ENCODE data around the gene PDP2. TPM values are rescaled to one million over a fixed set of nuclear protein-coding genes. Genes with fewer than 3 reads are reported as not detected.
"Not testable (repeated sequence)": the region's sequence is repeated elsewhere in the genome, so short reads cannot be mapped to it uniquely, and the experiment has no call there.

The PDP2 gene
- total RNA-seq, 2 donors from 2014 or later = 4.8 to 6.2 TPM

- Histone ChIP-seq H3K9me3 (no peaks in the 10 kb centered on the region), H3K27ac (no peak overlapping the region), H3K4me3 (no peak overlapping the region), H3K27me3 (replicated peaks; ENCODE audit: insufficient read depth) (no peaks in the 10 kb centered on the region), H3K4me1 (ENCODE audit: control insufficient read depth in 1 of 2, low read depth in 2 of 2) (no peaks in the 10 kb centered on the region), H3K36me3 (no peaks in the 10 kb centered on the region)
- DNase-seq (ENCODE audit: low spot score) (no peak), ATAC-seq (ENCODE audit: insufficient number of reproducible peaks, low FRiP score, low read depth) (no peak)
- TF ChIP-seq CTCF (IDR thresholded peaks at IDR 0.05) = no peak
Measured at GRCh38 chr16:66859397-66860068, 20.8 kb upstream of the PDP2 start.

GRCh38 chr16:66862023-66862520 is 18.2 kb upstream of the PDP2 start:
- H3K27me3 ChIP-seq (replicated peaks; ENCODE audit: insufficient read depth) = no peaks in the 10 kb centered on the region
- no peak overlapping the region for H3K4me3 ChIP-seq
- DNase-seq (ENCODE audit: low spot score) = no peak
- no peaks in the 10 kb centered on the region for H3K36me3 ChIP-seq
- H3K4me1 ChIP-seq (ENCODE audit: control insufficient read depth in 1 of 2, low read depth in 2 of 2) = no peaks in the 10 kb centered on the region
- no peaks in the 10 kb centered on the region for H3K9me3 ChIP-seq
- TF ChIP-seq CTCF (IDR thresholded peaks at IDR 0.05) = no peak
- ATAC-seq (ENCODE audit: insufficient number of reproducible peaks, low FRiP score, low read depth) = no peak
- H3K27ac ChIP-seq = no peak overlapping the region

- H3K4me3 ChIP-seq = no peak overlapping the region
- no peak for TF ChIP-seq CTCF (IDR thresholded peaks at IDR 0.05)
Measured at GRCh38 chr16:66863707-66864106, 16.6 kb upstream of the PDP2 start.

GRCh38 chr16:66869424-66869823 is 10.9 kb upstream of the PDP2 start:
- no peak for ATAC-seq (ENCODE audit: insufficient number of reproducible peaks, low FRiP score, low read depth)
- Histone ChIP-seq H3K4me1 (ENCODE audit: control insufficient read depth in 1 of 2, low read depth in 2 of 2) (peaks cover 5 to 13% of the 10 kb centered on the region in 2 donors), H3K27ac (no peak overlapping the region), H3K36me3 (no peaks in the 10 kb centered on the region), H3K4me3 (no peak overlapping the region), H3K27me3 (replicated peaks; ENCODE audit: insufficient read depth) (no peaks in the 10 kb centered on the region), H3K9me3 (no peaks in the 10 kb centered on the region)
- DNase-seq (ENCODE audit: low spot score) = no peak
- TF ChIP-seq CTCF (IDR thresholded peaks at IDR 0.05) = no peak

More at GRCh38 chr16:66863707-66864106, 16.6 kb upstream of the PDP2 start:
- Histone ChIP-seq H3K9me3 (no peaks in the 10 kb centered on the region), H3K27me3 (replicated peaks; ENCODE audit: insufficient read depth) (no peaks in the 10 kb centered on the region), H3K4me1 (ENCODE audit: control insufficient read depth in 1 of 2, low read depth in 2 of 2) (no peaks in the 10 kb centered on the region), H3K36me3 (no peaks in the 10 kb centered on the region), H3K27ac (no peak overlapping the region)
- DNase-seq (ENCODE audit: low spot score) (no peak), ATAC-seq (ENCODE audit: insufficient number of reproducible peaks, low FRiP score, low read depth) (no peak)

GRCh38 chr16:66871363-66871762 is 9.0 kb upstream of the PDP2 start:
- ATAC-seq (ENCODE audit: insufficient number of reproducible peaks, low FRiP score, low read depth) = not testable (repeated sequence)

More at GRCh38 chr16:66871363-66871762, 9.0 kb upstream of the PDP2 start:
- H3K4me1 ChIP-seq (ENCODE audit: control insufficient read depth in 1 of 2, low read depth in 2 of 2) = peaks cover 5 to 14% of the 10 kb centered on the region in 2 donors
- not testable (repeated sequence) for H3K36me3 ChIP-seq; H3K9me3 ChIP-seq; H3K27me3 ChIP-seq (replicated peaks; ENCODE audit: insufficient read depth); H3K27ac ChIP-seq; H3K4me3 ChIP-seq; DNase-seq (ENCODE audit: low spot score)

Data from thoracic aorta (tissue), 2 donors.